HepG2 (cell line): ENCODE results near the gene ID3. TPM values are rescaled to one million over a fixed set of nuclear protein-coding genes. Genes with fewer than 3 reads are reported as not detected.
A peak's percentile ranks its signal among the peaks of the same experiment; 100 is the strongest.

Source experiments
- BCLAF1 ChIP-seq: fragments of 450-650 bp; IDR thresholded peaks from 2 replicates; pipeline ENCODE4 v1.6.1; 2017; ENCODE audit warnings: mild to moderate bottlenecking
- KAT8 ChIP-seq: IDR thresholded peaks from 2 replicates; pipeline ENCODE4 v1.6.1; 2016; ENCODE audit warnings: missing genetic modification reagents, missing compliant biosample characterization
- KLF15 ChIP-seq: sonication (generic); formaldehyde crosslinking; IDR thresholded peaks from 2 replicates; pipeline ENCODE4 v1.8.1; 2023; ENCODE audit warnings: borderline replicate concordance, mild to moderate bottlenecking, inconsistent platforms, missing genetic modification reagents, mixed read lengths
- MATR3 ChIP-seq: sonication (generic); formaldehyde crosslinking; IDR thresholded peaks from 2 replicates; pipeline ENCODE4 v1.4.0; 2020; ENCODE audit warnings: missing genetic modification reagents
- NFAT5 ChIP-seq: sonication (generic); formaldehyde crosslinking; IDR thresholded peaks from 2 replicates; pipeline ENCODE4 v1.4.0; 2020; ENCODE audit warnings: missing genetic modification reagents
- NFYC ChIP-seq: IDR thresholded peaks from 2 replicates; pipeline ENCODE4 v1.6.1; 2016; ENCODE audit warnings: missing genetic modification reagents, missing compliant biosample characterization
- PREB ChIP-seq: sonication (generic); formaldehyde crosslinking; IDR thresholded peaks from 2 replicates; pipeline ENCODE4 v1.4.0; 2020; ENCODE audit warnings: missing genetic modification reagents
- PRMT3 ChIP-seq: sonication (generic); formaldehyde crosslinking; IDR thresholded peaks from 2 replicates; pipeline ENCODE4 v1.8.1; 2022; ENCODE audit warnings: low read depth, mild to moderate bottlenecking, moderate library complexity, missing genetic modification reagents, borderline replicate concordance
- TRIM24 ChIP-seq: sonication (generic); formaldehyde crosslinking; IDR thresholded peaks from 2 replicates; pipeline ENCODE4 v1.8.0; 2022; ENCODE audit warnings: mild to moderate bottlenecking, missing genetic modification reagents
- ZBTB21 ChIP-seq: sonication (generic); formaldehyde crosslinking; IDR thresholded peaks from 2 replicates; pipeline ENCODE4 v1.4.0; 2020; ENCODE audit warnings: missing genetic modification reagents
- ZBTB26 ChIP-seq: IDR thresholded peaks from 2 replicates; pipeline ENCODE4 v1.6.1; 2016; ENCODE audit warnings: missing compliant biosample characterization, missing genetic modification reagents, borderline replicate concordance
- ZNF180 ChIP-seq: sonication (generic); formaldehyde crosslinking; IDR thresholded peaks from 2 replicates; pipeline ENCODE4 v1.4.0; 2020; ENCODE audit warnings: low read depth, missing genetic modification reagents, borderline replicate concordance
- ZNF264 ChIP-seq: sonication (generic); formaldehyde crosslinking; IDR thresholded peaks from 2 replicates; pipeline ENCODE4 v1.4.0; 2020; ENCODE audit warnings: missing genetic modification reagents
- ZNF543 ChIP-seq: sonication (generic); formaldehyde crosslinking; IDR thresholded peaks from 2 replicates; pipeline ENCODE4 v1.4.0; 2020; ENCODE audit warnings: mild to moderate bottlenecking, missing genetic modification reagents
- ZNF562 ChIP-seq: sonication (generic); formaldehyde crosslinking; IDR thresholded peaks from 2 replicates; pipeline ENCODE4 v1.8.0; 2022; ENCODE audit warnings: missing genetic modification reagents, borderline replicate concordance
- ZNF7 ChIP-seq: IDR thresholded peaks from 2 replicates; pipeline ENCODE4 v1.6.1; 2016; ENCODE audit warnings: missing biosample characterization, missing genetic modification reagents
- ZSCAN30 ChIP-seq: sonication (generic); formaldehyde crosslinking; IDR thresholded peaks from 2 replicates; pipeline ENCODE4 v1.5.0; 2020; ENCODE audit warnings: mild to moderate bottlenecking, missing genetic modification reagents
- polyA plus RNA-seq, 8 experiments: library from polyadenylated mRNA; depleted of rRNA in 3 of 8; stranded (reverse) in 7 of 8; unstranded in 1 of 8; fragments of >200 nt; fragmentation: Illumina TruSeq in 4 of 8; extraction: Trizol in 4 of 8; gene quantifications; 2 replicates each; pipeline versions ENCODE4 v1.2.1 to v1.2.3, GENCODE V29; 2011 to 2016; ENCODE audit warnings: low read depth in 4 of 8, missing spikeins in 1 of 8, mixed read lengths in 1 of 8; ENCODE audit not compliant: insufficient read depth in 1 of 8
- total RNA-seq, 5 experiments: library from RNA; depleted of rRNA; stranded (reverse); fragments of >200 nt; fragmentation: Illumina TruSeq; extraction: Trizol; gene quantifications; 2 replicates each; pipeline ENCODE4 v1.2.3, GENCODE V29; 2016; ENCODE audit warnings: low read depth in 1 of 5
- TF ChIP-seq, protein P1 (sequence below): sonication (generic); formaldehyde crosslinking; IDR thresholded peaks from 2 replicates; pipeline ENCODE4 v1.5.0; 2020; ENCODE audit warnings: missing genetic modification reagents

Gene ID3
- total and polyA plus RNA-seq, 2 of the 13 experiments (the other 11 are each of a cell fraction or from before 2014, with no cell fraction given) = 64.8 to 115 TPM

DNA sequence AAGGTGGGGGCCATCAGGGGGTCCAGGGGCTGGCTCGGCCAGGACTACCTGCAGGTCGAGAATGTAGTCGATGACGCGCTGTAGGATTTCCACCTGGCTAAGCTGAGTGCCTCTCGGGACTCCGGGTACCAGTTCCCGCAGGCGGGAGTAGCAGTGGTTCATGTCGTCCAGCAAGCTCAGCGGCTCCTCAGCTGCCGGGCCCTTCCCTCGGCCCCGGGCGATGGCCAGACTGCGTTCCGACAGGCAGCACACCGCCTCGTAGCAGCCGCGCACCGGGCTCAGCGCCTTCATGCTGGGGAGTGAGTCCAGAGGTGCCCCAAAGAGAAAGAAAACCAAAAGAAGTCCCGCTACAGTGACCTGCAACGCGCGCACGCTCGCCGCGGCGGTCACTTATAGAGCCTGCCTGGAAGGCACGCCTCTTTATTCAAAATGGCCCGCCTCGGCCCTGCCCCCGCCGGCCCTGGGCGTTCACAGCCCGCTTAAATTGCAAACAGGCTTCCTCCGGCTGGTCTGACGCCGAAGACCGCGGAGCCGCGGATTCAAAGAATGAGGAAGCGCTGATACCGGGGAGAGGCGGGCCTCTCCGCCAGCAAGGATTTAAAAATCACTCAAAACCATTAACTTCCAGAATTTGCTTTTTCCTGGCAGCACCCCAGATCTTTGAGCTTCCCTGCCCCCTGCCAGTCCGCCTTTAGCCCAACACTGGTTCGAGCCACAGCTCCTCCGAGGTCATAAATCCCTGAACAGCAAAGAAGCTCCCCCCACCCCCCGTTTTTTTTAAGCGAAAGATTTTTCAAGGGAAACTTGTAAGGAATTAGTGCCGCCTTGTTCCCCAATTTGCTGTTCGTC is at the start of gene ID3 (continued):
- TF ChIP-seq BCLAF1 (no peak), ZNF264 (peak; percentile 53; the same call in 1 of the 2 replicates), ZNF562 (no peak), KAT8 (CRISPR knock-in tag) (peak; percentile 76), NFYC (CRISPR knock-in tag) (no peak), PREB (CRISPR knock-in tag) (no peak), ZNF7 (CRISPR knock-in tag) (no peak), NFAT5 (CRISPR knock-in tag) (no peak), ZSCAN30 (no peak), TRIM24 (CRISPR knock-in tag) (no peak), KLF15 (CRISPR knock-in tag) (no peak), ZBTB21 (CRISPR knock-in tag) (no peak), ZBTB26 (CRISPR knock-in tag) (0 out of 2 replicates have a peak, but pooled peaks have one; percentile 59), PRMT3 (CRISPR knock-in tag) (no peak), ZNF180 (CRISPR knock-in tag) (no peak), MATR3 (no peak), ZNF543 (CRISPR knock-in tag) (no peak)
- TF ChIP-seq, protein P1, sequence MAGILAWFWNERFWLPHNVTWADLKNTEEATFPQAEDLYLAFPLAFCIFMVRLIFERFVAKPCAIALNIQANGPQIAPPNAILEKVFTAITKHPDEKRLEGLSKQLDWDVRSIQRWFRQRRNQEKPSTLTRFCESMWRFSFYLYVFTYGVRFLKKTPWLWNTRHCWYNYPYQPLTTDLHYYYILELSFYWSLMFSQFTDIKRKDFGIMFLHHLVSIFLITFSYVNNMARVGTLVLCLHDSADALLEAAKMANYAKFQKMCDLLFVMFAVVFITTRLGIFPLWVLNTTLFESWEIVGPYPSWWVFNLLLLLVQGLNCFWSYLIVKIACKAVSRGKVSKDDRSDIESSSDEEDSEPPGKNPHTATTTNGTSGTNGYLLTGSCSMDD = no peak
